Activated CD4-positive, alpha-beta T cell treated with anti-CD3 and anti-CD28 coated beads for 24 hours (primary cell): ENCODE measurements around the gene PCDH7.

Experiments
- DNase-seq, 2 donors: peaks; one replicate each; pipeline ENCODE4 v3.0.0-alpha.2; 2020; ENCODE audit warnings: low read depth in 2 of 2

PCDH7 gene

DNA sequence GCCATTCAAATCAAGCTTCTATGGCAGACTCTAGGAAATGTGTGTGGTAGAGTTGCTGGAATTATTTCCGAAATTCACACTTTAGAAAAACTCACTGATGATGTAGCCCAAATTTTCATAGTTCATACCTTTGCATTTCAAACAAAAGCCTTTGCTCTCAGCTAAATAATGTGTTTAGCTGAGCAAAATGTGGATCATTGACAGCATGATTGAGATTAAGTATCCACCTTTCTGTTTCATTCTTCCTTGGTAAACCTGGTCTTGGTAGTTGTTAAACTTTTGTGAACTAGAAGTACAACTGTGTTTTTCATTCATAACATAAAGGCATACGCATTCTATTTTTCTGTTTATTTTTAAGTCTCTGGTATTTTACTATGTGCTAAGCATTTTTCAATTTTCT is 7.2 kb downstream of the PCDH7 start:
- no peak for DNase-seq

DNA sequence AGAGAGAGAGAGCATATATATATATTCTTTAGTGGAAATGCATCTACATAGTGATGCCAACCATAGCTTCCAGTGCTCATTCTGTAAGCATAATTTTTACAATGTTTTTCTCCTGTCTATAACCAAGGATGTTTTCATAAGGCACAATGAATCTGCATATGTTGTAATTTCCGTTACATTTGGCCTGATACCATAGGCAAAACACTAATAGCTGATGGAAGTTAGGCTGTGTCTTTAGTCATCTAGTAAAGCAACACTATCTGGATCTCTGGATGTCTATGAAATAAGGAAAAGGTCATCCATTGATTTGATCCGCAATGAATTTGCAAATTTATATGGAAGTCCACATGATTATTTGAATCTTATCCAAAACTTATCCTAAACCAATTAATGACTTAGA is 8.1 kb downstream of the PCDH7 start:
- no peak for DNase-seq

DNA sequence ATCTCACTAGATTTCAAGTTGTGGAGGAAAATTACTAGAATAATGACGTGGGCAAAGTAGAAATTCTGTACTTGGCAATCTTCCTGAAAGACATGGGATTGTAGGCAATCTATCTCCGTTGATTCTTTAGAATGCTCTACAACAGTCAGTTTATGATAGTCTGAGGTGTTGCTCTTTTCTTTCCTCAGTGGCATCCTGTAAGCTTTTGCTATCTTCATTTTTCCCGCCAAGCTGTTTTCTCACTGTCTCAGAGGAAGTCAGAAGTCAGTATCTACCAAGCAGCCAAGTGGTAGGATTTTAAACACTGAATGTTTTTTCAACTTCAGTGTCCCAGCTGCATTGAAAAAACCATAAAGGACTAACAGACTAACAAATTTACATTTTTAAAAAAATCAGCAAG is 23.7 kb downstream of the PCDH7 start:
- DNase-seq, result no peak

DNA sequence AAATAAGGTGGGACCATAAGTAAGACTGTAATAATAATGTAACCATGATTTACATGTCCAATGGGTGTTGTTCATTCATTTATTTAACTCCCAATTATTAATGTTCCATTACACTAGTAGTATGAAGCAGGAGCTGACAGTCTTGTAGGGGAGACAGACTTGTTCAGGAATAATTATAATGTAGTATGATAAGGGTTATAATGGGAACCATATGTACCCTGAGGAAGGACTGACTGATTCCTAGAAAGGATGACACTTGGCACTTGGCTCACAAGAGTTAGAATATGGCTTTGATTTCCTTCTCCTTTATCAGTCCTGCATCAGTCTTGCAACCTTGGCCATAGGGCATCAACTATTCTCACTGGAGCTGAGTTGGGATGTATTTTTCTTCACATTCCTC is 24.2 kb downstream of the PCDH7 start:
- DNase-seq, result no peak

DNA sequence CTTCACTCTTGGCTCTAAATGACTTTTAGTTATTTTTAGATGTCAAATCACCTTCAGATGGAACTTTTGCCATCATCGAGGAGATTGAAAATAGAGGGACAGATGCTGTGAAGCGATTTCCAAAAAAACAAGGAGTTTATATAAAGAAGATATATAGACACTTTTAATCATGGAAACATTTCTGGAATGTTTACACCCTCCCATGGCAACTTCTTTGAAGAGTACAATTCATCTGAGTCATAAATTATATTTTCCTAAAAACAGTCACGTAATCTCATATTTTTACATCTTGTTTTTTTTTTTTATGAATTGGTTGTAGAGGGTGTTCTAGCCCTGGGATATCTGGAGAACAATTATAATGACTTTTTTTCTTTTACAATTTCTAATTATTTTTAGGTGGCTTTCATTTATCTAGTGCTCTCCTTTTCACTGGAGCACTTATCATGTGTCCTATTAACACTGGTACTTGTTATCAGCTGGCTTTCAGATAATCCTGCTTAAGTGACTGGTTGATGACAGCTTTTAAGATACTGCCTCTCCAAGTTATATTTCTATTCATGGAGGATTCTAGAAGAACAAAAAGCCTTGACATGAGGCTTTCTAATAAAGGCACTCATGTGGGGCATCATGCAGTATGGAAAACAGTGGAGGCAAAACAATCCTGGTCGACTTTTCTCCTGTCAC is 24.9 kb downstream of the PCDH7 start:
- no peak for DNase-seq

DNA sequence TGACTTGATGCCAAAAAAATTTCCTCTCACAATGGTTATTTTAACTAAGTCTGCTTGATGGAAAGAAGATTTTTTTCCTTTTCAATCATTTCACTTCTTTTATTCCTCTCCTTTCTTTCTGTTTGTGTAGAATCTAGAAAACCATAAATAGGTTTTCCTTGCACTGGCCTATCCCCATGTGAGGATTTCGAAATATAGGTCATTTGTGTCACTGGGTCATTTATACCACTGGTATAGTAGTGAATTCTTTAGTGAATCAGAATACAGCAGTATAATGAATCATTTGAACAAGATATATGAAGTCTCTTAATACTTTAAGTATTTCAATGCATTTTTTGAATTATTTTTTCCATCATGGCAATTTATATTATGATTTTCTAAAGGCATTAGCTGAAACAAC is 26.6 kb downstream of the PCDH7 start:
- DNase-seq, result no peak

DNA sequence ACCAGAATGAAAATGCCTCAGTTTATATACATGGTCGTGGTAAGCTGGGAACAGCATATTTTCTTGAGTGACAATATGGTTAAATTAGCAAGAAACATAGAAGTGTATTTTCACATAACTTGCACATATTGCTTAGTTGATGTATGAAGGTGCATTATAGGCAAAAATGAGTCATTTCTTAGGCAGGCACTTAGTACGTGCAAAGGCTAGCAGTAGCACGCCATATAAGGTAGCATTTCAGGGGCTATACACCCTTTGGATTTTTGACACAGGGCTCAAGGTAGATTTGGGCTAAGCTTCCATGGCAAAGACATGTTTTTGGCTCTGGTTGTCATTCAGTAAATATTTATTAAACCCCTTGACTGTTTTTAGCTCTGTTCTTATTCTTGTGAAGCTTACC is 33.1 kb downstream of the PCDH7 start:
- DNase-seq, result no peak

DNA sequence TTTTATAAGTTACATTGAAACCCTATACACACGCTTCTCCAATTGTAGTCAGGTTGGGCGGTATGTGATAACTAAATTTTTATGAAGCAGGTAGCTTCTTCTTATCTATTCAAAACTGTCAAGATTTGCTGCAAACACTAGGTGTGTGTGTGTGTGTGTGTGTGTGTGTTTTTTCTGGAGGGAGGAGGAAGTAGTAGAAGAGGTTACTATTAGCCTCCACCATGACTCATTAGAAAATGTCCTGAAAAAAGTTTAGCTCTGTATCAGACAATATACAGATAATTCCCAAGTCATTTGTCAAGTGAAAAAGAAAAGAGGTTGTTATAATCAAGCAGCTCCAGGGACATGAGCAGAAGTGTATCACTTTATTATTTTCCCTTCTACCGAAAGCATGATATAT is 33.9 kb downstream of the PCDH7 start:
- no peak for DNase-seq

DNA sequence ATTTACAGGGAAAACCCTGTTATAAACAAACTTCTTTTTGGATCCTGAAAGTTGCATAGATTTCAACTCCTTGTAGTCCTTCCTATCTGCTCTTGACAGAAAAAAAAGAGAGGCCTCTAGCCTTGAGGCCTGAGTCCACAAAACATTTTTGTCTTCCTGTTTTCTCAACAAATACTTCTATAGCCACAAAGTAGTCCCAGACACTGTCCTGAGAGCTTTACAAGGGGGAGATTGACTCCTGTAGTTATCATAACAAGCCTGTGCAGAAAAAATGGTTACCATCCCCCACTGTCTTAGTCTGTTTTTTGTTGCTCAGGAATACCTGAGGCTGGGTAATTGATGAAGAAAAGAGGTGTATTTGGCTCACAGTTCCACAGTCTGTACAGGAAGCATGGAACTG is 35.2 kb downstream of the PCDH7 start:
- no peak for DNase-seq

DNA sequence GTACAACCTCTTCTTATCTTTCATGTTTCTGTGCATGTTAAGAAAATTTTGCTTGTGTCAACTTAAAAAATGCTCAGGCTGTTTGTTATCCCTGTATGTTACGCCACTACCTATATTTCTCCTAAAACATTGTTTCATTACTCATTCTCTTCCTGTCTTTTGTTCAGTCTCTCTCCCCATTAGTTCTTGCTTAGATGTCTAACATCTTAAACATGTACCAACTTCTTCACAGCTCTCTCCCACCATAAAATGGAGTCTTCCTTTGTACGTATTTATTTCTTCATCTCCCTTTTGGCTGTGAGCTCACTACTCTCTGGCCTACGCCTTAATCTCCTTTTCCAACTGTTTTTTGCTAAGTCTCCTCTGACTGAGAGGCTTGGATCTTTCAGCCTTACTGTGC is 36.4 kb downstream of the PCDH7 start:
- DNase-seq, result no peak

DNA sequence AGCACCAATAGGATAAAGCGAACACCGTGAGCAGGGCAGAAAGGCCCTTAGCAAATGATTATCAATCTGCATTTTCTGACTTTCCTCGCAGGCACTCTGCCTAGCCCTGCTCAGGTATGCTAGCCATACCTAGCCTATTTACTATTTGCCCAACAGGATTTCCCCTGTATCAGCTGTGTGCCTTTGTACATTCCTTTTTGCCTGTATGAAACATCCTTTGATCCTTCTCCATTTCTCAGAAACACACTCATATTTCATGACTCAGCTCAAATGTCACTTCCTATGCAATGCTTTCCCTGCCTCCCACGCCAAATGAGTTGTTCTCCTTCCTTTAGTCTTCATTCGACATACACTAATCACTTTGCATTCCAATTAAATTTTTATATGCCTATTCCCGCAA is 37.2 kb downstream of the PCDH7 start:
- DNase-seq, result no peak

DNA sequence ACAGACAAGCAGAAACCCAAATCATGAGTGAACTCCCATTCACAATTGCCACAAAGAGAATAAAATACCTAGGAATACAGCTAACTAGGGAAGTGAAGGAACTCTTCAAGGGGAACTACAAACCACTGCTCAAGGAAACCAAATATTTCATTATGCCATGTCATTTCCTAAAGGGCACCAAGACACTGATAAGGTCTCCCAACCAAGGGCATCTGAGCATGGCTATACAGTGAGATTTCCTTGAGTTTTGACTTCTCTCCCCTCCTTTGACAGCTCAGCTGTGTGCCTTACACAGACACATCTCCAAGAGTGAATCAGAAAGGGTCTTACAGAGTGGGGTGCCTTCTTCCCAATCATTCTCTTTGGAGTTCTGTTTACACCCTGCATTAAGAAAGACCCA is 40.4 kb downstream of the PCDH7 start:
- no peak for DNase-seq

DNA sequence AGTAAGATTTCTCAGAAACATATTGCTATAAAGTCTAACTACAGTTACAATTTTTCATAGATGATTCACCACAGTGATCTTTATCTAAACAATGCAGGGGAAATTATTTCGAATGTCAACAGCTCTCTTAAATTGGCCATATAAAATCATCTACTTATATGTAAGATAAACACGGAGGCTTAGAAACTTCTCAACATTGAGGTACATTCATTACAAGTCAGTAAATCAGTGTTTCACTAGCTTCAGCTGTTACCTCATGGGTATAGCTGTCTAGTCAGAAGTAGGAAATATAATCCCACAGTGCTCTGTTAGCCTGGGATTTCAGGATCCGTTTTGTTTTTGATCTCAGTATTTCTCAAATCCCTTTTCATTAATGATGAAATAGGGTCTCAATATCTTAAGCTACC is 43.2 kb downstream of the PCDH7 start:
- no peak for DNase-seq

DNA sequence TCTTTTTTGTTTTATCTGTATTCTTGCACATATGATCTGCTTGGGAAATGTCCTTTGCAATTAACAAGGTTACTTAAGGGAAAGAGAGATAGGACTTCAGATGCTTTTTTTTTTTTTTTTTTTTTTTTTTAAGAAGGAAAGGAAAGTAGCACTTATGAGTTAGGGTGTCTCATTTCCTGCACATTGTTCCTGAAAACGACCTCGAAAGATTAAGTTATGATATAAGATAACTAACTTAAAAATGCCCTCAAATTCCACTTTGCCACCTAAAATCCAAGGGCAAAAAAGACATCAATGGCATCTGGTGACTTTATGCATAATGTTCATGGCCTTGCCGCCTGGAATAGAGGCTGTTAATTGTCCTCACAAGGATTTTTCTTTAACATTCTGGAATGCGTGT is 44.9 kb downstream of the PCDH7 start:
- DNase-seq, result no peak

DNA sequence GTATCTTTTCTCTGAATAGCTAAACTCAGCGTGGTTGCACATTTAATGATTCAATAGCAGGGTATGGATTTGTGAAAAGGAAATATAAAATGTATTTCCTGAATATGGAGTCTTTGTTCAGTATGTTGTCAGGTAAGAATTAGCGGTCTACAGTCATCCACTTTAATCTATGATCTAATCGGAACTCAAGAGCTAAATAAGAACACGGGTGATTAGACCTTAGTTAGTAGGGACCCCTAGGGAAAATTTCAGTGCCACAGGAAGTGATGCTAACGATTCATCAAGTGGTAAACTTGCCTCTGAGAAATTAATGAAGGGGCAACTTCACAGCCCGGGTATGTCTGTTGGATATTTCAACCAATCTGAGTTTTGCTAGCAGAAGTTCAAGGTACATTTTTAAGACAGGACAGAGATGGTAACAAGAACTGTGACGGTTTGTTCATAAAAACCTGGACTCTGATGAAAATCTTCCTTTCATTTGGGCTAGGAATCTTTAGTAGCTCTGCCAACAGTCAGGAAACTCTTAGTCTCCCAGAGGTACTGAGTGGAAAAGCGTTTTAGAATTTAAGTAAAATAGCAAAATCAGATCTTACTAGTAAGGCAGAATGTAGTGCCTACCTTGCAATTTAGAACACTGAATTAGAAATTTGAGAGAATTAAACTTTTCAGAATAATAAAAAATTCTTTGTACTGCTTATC is 47.1 kb downstream of the PCDH7 start:
- DNase-seq, result no peak

DNA sequence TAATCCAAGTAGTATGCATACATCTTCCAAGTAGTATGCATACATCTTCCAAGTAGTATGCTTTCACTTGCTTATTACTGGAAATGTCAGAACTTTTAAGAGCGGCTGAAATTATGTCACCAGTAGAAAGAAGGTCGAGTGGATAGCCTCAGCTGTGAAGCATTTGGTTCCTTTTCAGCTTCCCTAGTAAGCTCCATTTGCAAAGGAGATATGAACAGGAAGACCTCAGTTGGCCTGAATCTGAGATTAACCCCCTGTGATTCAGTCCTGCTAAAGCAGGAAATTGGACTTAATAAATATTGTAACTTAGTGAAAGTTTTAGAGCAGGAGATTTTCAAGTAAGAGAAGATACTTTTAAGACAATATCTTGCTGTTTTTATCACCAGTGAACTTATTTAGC is 48.1 kb downstream of the PCDH7 start:
- DNase-seq, result no peak

DNA sequence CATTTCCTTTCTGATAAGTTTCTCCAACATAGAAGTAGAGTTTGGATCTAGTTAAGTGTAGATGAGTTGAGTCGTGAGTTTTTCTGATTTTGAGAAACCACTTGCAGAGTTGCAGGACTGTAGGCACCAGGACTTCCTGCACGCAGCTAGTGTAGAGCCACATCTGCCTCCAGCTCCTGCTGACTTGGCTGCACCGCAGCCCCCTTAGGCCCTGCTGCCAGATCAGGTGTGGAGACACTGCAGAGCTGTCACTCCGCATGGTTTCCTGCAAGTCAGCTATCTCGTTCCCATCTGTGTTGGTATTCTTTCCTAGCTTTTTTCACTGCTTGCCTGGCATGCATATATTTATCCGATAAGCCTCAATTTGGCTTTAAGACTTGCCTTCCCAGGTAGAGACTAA is 48.9 kb downstream of the PCDH7 start:
- no peak for DNase-seq

DNA sequence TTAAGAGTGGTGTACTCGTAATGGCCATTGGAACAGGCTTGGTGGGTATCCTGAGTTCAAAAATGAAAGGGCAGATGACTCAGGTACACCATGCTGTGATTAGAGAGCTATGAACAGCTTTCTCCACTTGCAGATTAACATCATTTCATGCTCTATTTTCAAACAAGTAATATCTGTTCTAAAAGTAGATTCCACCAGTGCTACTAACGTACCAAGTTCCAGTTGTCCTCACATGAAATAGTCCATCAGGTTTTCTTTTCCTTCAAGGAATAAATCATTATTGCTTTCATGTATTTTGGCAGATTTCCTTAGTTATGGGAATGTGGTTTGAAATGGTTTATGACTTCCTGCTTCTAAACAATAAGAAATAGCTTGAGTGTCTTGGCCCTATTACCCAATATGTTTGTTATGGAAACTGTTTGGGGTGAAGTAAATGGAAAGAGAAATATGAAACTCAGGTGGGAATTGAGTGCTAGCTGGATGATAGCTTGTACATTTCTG is 49.9 kb downstream of the PCDH7 start:
- DNase-seq, result no peak

DNA sequence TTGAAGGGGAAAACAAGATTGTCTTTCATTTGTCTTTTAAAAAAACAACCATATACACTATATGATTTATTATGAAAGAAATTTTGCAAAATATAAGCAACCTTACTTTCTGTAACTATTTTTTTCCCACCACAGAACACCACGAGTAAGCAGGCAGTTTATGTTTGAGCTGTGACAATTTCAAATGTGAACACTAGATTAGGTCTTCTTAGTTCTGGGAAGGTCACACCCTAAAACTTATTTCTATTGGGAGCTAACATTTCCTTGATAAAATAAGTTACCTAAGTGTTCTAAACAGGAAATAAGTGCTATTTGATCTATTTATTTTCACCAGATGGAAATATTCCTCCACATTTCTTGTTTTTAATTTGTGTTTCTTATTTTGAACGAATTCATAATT is 50.6 kb downstream of the PCDH7 start:
- no peak for DNase-seq

DNA sequence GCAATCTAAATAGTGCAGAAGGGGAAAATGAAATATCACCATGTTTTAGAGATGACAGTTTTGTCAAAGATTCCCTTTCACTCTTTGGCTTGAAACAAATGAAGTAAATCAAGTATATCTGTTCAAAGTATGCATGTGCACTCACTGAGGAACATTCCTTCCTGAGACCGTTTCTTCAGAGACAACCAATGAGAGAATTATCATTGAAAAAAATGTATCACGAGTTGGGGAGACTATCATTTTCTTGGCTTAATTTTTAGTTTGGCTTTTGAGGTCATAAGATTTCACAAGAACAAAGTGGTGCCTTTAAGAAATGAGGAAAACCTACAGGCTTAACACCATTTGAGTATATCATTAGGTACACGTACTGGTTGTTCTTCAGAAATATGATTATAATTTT is 56.3 kb downstream of the PCDH7 start:
- DNase-seq, result no peak

DNA sequence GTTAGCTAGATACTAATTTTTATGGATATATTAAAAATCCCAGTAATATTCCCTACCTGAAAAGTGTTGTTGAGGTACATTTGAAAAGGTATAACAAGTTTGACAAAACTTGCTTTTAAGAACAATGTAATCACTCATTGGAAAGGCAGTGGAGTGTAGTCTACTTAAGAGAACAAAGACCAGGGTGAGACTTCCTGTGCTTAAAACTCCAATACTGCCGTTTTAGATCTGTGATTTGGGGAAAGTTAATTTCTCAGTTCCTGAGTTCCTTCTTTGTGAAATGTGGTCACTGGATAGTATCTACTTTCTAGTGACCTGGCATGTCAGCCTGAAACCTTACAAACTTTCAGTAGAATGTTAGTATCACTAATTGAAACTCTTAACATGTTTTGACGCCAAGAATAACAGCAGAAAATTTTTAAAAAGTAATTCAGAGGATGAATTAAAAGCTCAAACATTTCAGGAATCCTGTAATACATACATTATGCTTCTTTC is 56.8 kb downstream of the PCDH7 start:
- no peak for DNase-seq
